Neuronal stem cell (in vitro differentiated cells): ENCODE data around the gene FZD7.
A peak's percentile ranks its signal among the peaks of the same experiment; 100 is the strongest.

Experiments used
- DNase-seq: peaks from one replicate; pipeline ENCODE4 v3.0.0-alpha.2; 2013; ENCODE audit warnings: low spot score
- H2AFZ ChIP-seq: one replicate; pipeline ENCODE4 v1.6.1; 2013; ENCODE audit warnings: mild to moderate bottlenecking, low read length, inconsistent platforms
- H2AK5ac ChIP-seq: 2 replicates; pipeline ENCODE4 v1.6.1; 2013; ENCODE audit warnings: low read depth, mild to moderate bottlenecking, inconsistent platforms, low read length, moderate library complexity, mixed read lengths
- H2BK120ac ChIP-seq: 2 replicates; pipeline ENCODE4 v1.6.1; 2013; ENCODE audit warnings: low read depth, mild to moderate bottlenecking, inconsistent platforms, low read length, moderate library complexity, mixed read lengths
- H2BK12ac ChIP-seq: one replicate; pipeline ENCODE4 v1.6.1; 2013; ENCODE audit warnings: low read length, inconsistent platforms
- H2BK15ac ChIP-seq: 2 replicates; pipeline ENCODE4 v1.6.1; 2013; ENCODE audit warnings: mild to moderate bottlenecking, low read length, inconsistent platforms, mixed read lengths
- H2BK5ac ChIP-seq: one replicate; pipeline ENCODE4 v1.6.1; 2013; ENCODE audit warnings: inconsistent platforms, mild to moderate bottlenecking, low read length, moderate library complexity
- H3K14ac ChIP-seq: one replicate; pipeline ENCODE4 v1.6.1; 2013; ENCODE audit warnings: low read length, inconsistent platforms
- H3K18ac ChIP-seq: 2 replicates; pipeline ENCODE4 v1.6.1; 2013; ENCODE audit warnings: low read length, inconsistent platforms
- H3K23ac ChIP-seq: 2 replicates; pipeline ENCODE4 v1.6.1; 2013; ENCODE audit warnings: low read depth, mild to moderate bottlenecking, mixed read lengths, low read length, inconsistent platforms; ENCODE audit not compliant: poor library complexity
- H3K27ac ChIP-seq: replicated peaks from 3 replicates; pipeline ENCODE4 v1.5.1; 2013; ENCODE audit warnings: low read length, inconsistent platforms
- H3K27me3 ChIP-seq, 3 experiments: 2 replicates each; pipeline ENCODE4 v1.6.1; 2013; ENCODE audit warnings: low read length in 3 of 3, mild to moderate bottlenecking in 2 of 3, inconsistent platforms in 1 of 3, low read depth in 1 of 3, mixed read lengths in 1 of 3, moderate library complexity in 1 of 3; ENCODE audit not compliant: control insufficient read depth in 3 of 3, insufficient read depth in 3 of 3
- H3K36me3 ChIP-seq, 2 donors: replicated peaks in 1 of 2; 2 replicates each; pipeline ENCODE4 v1.6.1; 2013; ENCODE audit warnings: low read length in 2 of 2; ENCODE audit not compliant: control insufficient read depth in 2 of 2, insufficient read depth in 2 of 2
- H3K4ac ChIP-seq: 2 replicates; pipeline ENCODE4 v1.6.1; 2013; ENCODE audit warnings: inconsistent platforms, mild to moderate bottlenecking, low read length, moderate library complexity
- H3K4me1 ChIP-seq, 2 donors: 1 replicate in 1 of 2; 2 replicates in 1 of 2; pipeline ENCODE4 v1.6.1; 2013; ENCODE audit warnings: low read length in 2 of 2, low read depth in 1 of 2; ENCODE audit not compliant: control insufficient read depth in 2 of 2, insufficient read depth in 1 of 2
- H3K4me2 ChIP-seq: one replicate; pipeline ENCODE4 v1.6.1; 2013; ENCODE audit warnings: mild to moderate bottlenecking, low read length, inconsistent platforms; ENCODE audit not compliant: insufficient read depth, poor library complexity, severe bottlenecking
- H3K4me3 ChIP-seq, 2 donors: 2 replicates each; pipeline ENCODE4 v1.5.1; 2013; ENCODE audit warnings: low read length in 2 of 2, mild to moderate bottlenecking in 2 of 2, inconsistent platforms in 1 of 2, moderate library complexity in 1 of 2
- H3K79me1 ChIP-seq: one replicate; pipeline ENCODE4 v1.6.1; 2013; ENCODE audit warnings: low read depth, mild to moderate bottlenecking, inconsistent platforms, low read length, moderate library complexity
- H3K9ac ChIP-seq: one replicate; pipeline ENCODE4 v1.6.1; 2013; ENCODE audit warnings: mild to moderate bottlenecking, low read depth, low read length, inconsistent platforms; ENCODE audit not compliant: poor library complexity
- H3K9me3 ChIP-seq, 2 donors: replicated peaks in 1 of 2; 2 replicates each; pipeline versions ENCODE3 to v1.6.1; 2013; ENCODE audit warnings: low read length in 2 of 2, mild to moderate bottlenecking in 2 of 2, inconsistent platforms in 1 of 2, low read depth in 1 of 2, mixed read lengths in 1 of 2, moderate library complexity in 1 of 2; ENCODE audit not compliant: control insufficient read depth in 2 of 2, insufficient read depth in 1 of 2
- H4K8ac ChIP-seq: one replicate; pipeline ENCODE4 v1.6.1; 2013; ENCODE audit warnings: low read depth, mild to moderate bottlenecking, inconsistent platforms, low read length, moderate library complexity
- H4K91ac ChIP-seq: one replicate; pipeline ENCODE4 v1.6.1; 2013; ENCODE audit warnings: low read length, low read depth, mild to moderate bottlenecking, inconsistent platforms; ENCODE audit not compliant: poor library complexity
- WGBS, 2 donors: extraction: QIAGEN DNeasy Blood & Tissue Kit; methylation state at CpG; one replicate each; pipeline ENCODE4 v1.1.7; 2013; ENCODE audit warnings: missing lambda C conversion rate in 2 of 2, mixed read lengths in 1 of 2; ENCODE audit not compliant: insufficient read length in 2 of 2, insufficient replicate concordance in 1 of 2; ENCODE audit errors: extremely low coverage in 2 of 2; 5-methylcytosine and 5-hydroxymethylcytosine counted together

Gene FZD7

DNA sequence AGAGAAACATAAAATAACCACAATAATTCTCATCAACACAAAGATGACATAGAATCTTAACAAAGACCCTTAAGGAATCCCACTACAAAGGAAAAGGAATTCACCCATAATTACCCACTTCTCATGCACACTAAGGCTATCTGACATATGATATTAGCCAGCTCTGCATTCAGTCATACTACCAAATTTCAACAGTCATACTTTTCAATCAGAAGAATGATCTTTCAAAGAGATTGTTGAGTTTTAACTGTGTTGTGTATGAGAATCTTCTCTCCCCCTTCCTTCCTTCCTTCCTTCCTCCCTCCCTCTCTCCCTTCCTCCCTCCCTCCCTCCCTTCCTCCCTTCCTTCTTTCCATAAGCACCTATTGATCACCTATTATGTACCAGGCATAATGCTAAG is 17.0 kb downstream of the FZD7 start:
- Histone ChIP-seq H3K9me3 (no peaks in the 10 kb centered on the region), H4K91ac (no peak overlapping the region), H2BK15ac (no peak overlapping the region), H2AFZ (no peak overlapping the region), H3K23ac (no peak overlapping the region), H3K4me3 (no peak overlapping the region), H2AK5ac (no peak overlapping the region), H3K27ac (no peak overlapping the region), H4K8ac (no peak overlapping the region), H2BK5ac (no peak overlapping the region), H3K36me3 (no peaks in the 10 kb centered on the region), H3K4me2 (no peak overlapping the region), H3K9ac (no peak overlapping the region), H3K4me1 (peaks cover 8 to 18% of the 10 kb centered on the region in 2 donors), H3K4ac (no peak overlapping the region), H2BK120ac (no peak overlapping the region), H2BK12ac (no peak overlapping the region), H3K79me1 (no peaks in the 10 kb centered on the region), H3K27me3 (no peaks in the 10 kb centered on the region), H3K14ac (no peak overlapping the region), H3K18ac (no peak overlapping the region)
- no peak for DNase-seq

GRCh38 chr2:202051499-202052161 is 18.0 kb downstream of the FZD7 start:
- Histone ChIP-seq H2BK120ac (no peak overlapping the region), H2BK5ac (no peak overlapping the region), H3K14ac (no peak overlapping the region), H3K23ac (no peak overlapping the region), H3K4ac (no peak overlapping the region), H4K8ac (no peak overlapping the region), H3K27ac (peak overlapping the region; percentile 67), H3K4me2 (no peak overlapping the region), H2AFZ (peak overlapping the region; percentile 65), H2BK15ac (no peak overlapping the region), H3K9ac (no peak overlapping the region), H3K4me3 (no peak overlapping the region), H3K18ac (no peak overlapping the region), H3K27me3 (no peaks in the 10 kb centered on the region), H3K36me3 (no peaks in the 10 kb centered on the region), H2AK5ac (no peak overlapping the region), H3K9me3 (no peaks in the 10 kb centered on the region), H3K79me1 (no peaks in the 10 kb centered on the region), H4K91ac (no peak overlapping the region), H3K4me1 (peaks cover 8 to 16% of the 10 kb centered on the region in 2 donors), H2BK12ac (no peak overlapping the region)
- peak; percentile 47 for DNase-seq
- no CpG with 5 or more reads among the region's 8 CpGs for WGBS, 2 donors

GRCh38 chr2:202052235-202052634 is 18.6 kb downstream of the FZD7 start:
- Histone ChIP-seq H4K8ac (no peak overlapping the region), H3K9ac (no peak overlapping the region), H3K79me1 (no peaks in the 10 kb centered on the region), H3K23ac (no peak overlapping the region), H4K91ac (no peak overlapping the region), H3K18ac (no peak overlapping the region), H3K4me1 (peaks cover 8 to 13% of the 10 kb centered on the region in 2 donors), H3K36me3 (no peaks in the 10 kb centered on the region), H3K4me2 (no peak overlapping the region), H2BK12ac (no peak overlapping the region), H3K9me3 (no peaks in the 10 kb centered on the region), H3K27ac (peak overlapping the region; percentile 67), H3K4ac (no peak overlapping the region), H2AK5ac (no peak overlapping the region), H3K14ac (no peak overlapping the region), H2BK5ac (no peak overlapping the region), H3K27me3 (no peaks in the 10 kb centered on the region), H3K4me3 (no peak overlapping the region), H2BK120ac (no peak overlapping the region), H2BK15ac (no peak overlapping the region), H2AFZ (no peak overlapping the region)
- no peak for DNase-seq
- no CpG with 5 or more reads among the region's 1 CpG for WGBS, 2 donors

DNA sequence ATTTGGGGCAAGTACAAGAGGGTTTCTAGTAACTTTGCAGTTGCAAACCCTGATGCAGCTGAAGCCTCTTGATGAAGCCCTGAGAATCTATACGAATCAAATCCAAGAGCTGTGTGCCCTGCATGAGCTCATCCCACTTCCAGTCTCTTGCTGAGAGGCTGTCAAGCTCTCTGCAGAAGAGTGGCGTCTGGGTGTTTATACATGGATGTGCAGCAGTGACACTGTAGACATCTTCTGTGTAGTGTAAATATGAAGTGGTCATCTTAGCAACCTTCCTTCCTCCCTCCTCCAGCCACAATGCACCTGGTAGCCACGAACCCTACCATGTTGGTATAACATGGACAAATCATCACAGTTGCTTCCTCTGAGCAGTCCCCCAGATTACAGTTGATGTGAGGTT is 21.0 kb downstream of the FZD7 start:
- Histone ChIP-seq H4K91ac (no peak overlapping the region), H3K4me1 (peaks cover 8 to 13% of the 10 kb centered on the region in 2 donors), H3K4me3 (no peak overlapping the region), H3K18ac (no peak overlapping the region), H3K36me3 (no peaks in the 10 kb centered on the region), H3K9me3 (no peaks in the 10 kb centered on the region), H2BK15ac (no peak overlapping the region), H4K8ac (no peak overlapping the region), H3K4ac (no peak overlapping the region), H3K23ac (no peak overlapping the region), H2AK5ac (no peak overlapping the region), H2BK120ac (no peak overlapping the region), H2BK5ac (no peak overlapping the region), H2AFZ (peak overlapping the region; percentile 40), H3K4me2 (no peak overlapping the region), H3K79me1 (no peaks in the 10 kb centered on the region), H3K9ac (no peak overlapping the region), H3K14ac (no peak overlapping the region), H3K27me3 (no peaks in the 10 kb centered on the region), H2BK12ac (no peak overlapping the region), H3K27ac (no peak overlapping the region)
- WGBS, 2 donors, result no CpG with 5 or more reads among the region's 3 CpGs
- no peak for DNase-seq
